Measurements from ENCODE around the gene ADH5. TPM values are rescaled to one million over a fixed set of nuclear protein-coding genes. Genes with fewer than 3 reads are reported as not detected.

ADH5 gene
- total and polyA plus RNA-seq, 2 of the 8 experiments (the other 6 are each of a cell fraction or from before 2014, with no cell fraction given), result 223 to 327 TPM

GRCh38 chr4:99067617-99068016, 21.0 kb downstream of the ADH5 start:
- Histone ChIP-seq H3K27ac (ENCODE audit: low read depth, low read length) (no peak overlapping the region), H3K9me3 (ENCODE audit: insufficient read depth in 2 of 2, low read depth in 1 of 2, low read length in 1 of 2) (no peaks in the 10 kb centered on the region), H3K9ac (replicated peaks in 1 of 4; ENCODE audit: extremely low read depth in 1 of 4, low read depth in 3 of 4, low read length in 3 of 4) (no peak overlapping the region), H2AK5ac (ENCODE audit: low read depth, low read length) (no peak overlapping the region), H3K4ac (replicated peaks; ENCODE audit: insufficient read length, low read depth, low read length) (no peak overlapping the region), H3K23me2 (ENCODE audit: low read depth, low read length) (no peaks in the 10 kb centered on the region), H3K27me3 (replicated peaks in 1 of 4; ENCODE audit: control insufficient read depth in 3 of 4, extremely low read depth in 1 of 4, insufficient read depth in 3 of 4, low read length in 3 of 4) (no peaks in the 10 kb centered on the region), H3K23ac (ENCODE audit: insufficient read length) (no peak overlapping the region), H4K20me1 (replicated peaks in 1 of 2; ENCODE audit: control insufficient read depth in 1 of 2, insufficient read depth in 2 of 2, low read length in 2 of 2) (peaks cover 0 to 1% of the 10 kb centered on the region in 2 experiments), H4K91ac (replicated peaks; ENCODE audit: insufficient read length, low read length) (no peak overlapping the region), H3K36me3 (ENCODE audit: control insufficient read depth in 2 of 4, insufficient read depth in 4 of 4, low read length in 3 of 4) (peaks cover 4 to 24% (median 14%) of the 10 kb centered on the region in 4 experiments; a peak in 7 of 8 replicates), H3K79me2 (ENCODE audit: control insufficient read depth in 1 of 2, insufficient read depth in 2 of 2, low read length in 2 of 2) (no peaks in the 10 kb centered on the region), H2BK5ac (ENCODE audit: low read depth, low read length) (no peak overlapping the region), H2BK20ac (ENCODE audit: low read length) (no peak overlapping the region), H2BK12ac (ENCODE audit: low read depth, low read length) (no peak overlapping the region), H3K4me1 (replicated peaks in 1 of 4; ENCODE audit: control insufficient read depth in 3 of 4, insufficient read depth in 4 of 4, low read length in 3 of 4) (no peaks in the 10 kb centered on the region), H4K5ac (ENCODE audit: insufficient read length, low read depth, low read length) (no peak overlapping the region), H3K14ac (ENCODE audit: insufficient read length) (no peak overlapping the region), H4K8ac (ENCODE audit: extremely low read depth, insufficient read depth, low read length) (no peak overlapping the region), H2BK120ac (replicated peaks; ENCODE audit: low read depth, low read length) (no peak overlapping the region), H3K4me3 (ENCODE audit: extremely low read depth in 1 of 4, insufficient read depth in 2 of 4, low read depth in 3 of 4, low read length in 4 of 4) (no peak overlapping the region), H2AFZ (ENCODE audit: low read length) (no peak overlapping the region), H3K4me2 (ENCODE audit: insufficient read depth in 1 of 2, low read depth in 2 of 2, low read length in 2 of 2) (no peak overlapping the region), H3K56ac (replicated peaks; ENCODE audit: insufficient read length, low read depth, low read length) (no peak overlapping the region), H2BK15ac (ENCODE audit: low read length) (no peak overlapping the region), H3K18ac (ENCODE audit: extremely low read depth, low read length) (no peak overlapping the region), H3K79me1 (ENCODE audit: low read depth, low read length) (no peaks in the 10 kb centered on the region)
- POLR2A ChIA-PET (ENCODE audit: partially characterized antibody), result interaction anchor here (0.8 to 4.0 kb wide), 8 partner anchors 9 to 503 kb away, joined by 3 to 17 read pairs (median 5); partner anchors contain the start of gene ADH5
- 83% methylated on average over 1 of the region's 1 CpG; no CpG with 5 or more reads in 1 of the 2 experiments for WGBS, 2 experiments (ENCODE audit: extremely low coverage in 1 of 2, insufficient coverage in 1 of 2, insufficient read length in 1 of 2, insufficient replicate concordance in 2 of 2, low coverage in 1 of 2, low lambda C conversion rate in 2 of 2, missing lambda C conversion rate in 1 of 2)
- DNase-seq (ENCODE audit: low read depth in 1 of 2, low spot score in 2 of 2), result no peak
- FAIRE-seq, result no peak
- CTCF ChIA-PET (ENCODE audit: partially characterized antibody), result interaction anchor here (1.0 to 4.3 kb wide), 3 partner anchors 10 to 321 kb away, joined by 3 to 33 read pairs (median 4); no protein-coding TSS in a partner anchor
- TF ChIP-seq SRF (IDR thresholded peaks at IDR 0.05; ENCODE audit: low read depth, low read length), result no peak
- TF ChIP-seq SP2 (IDR thresholded peaks at IDR 0.05; ENCODE audit: low read length), result no peak
- TF ChIP-seq, protein P1, sequence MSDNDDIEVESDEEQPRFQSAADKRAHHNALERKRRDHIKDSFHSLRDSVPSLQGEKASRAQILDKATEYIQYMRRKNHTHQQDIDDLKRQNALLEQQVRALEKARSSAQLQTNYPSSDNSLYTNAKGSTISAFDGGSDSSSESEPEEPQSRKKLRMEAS (IDR thresholded peaks at IDR 0.05), result no peak
- TF ChIP-seq SIX5 (IDR thresholded peaks at IDR 0.05; ENCODE audit: low read depth, low read length), result no peak
- no peak for TF ChIP-seq GTF2F1 (IDR thresholded peaks at IDR 0.05; ENCODE audit: borderline replicate concordance, low read depth, low read length)
- TF ChIP-seq BCL11A (IDR thresholded peaks at IDR 0.05; ENCODE audit: low read depth in 2 of 2, low read length in 2 of 2), result no peak
- TF ChIP-seq JUND (IDR thresholded peaks at IDR 0.05; ENCODE audit: low read length), result no peak
- TF ChIP-seq NRF1 (IDR thresholded peaks at IDR 0.05; ENCODE audit: low read depth, low read length), result no peak
- no peak for TF ChIP-seq ASH2L (IDR thresholded peaks at IDR 0.05; ENCODE audit: low read length)
- TF ChIP-seq SP4 (IDR thresholded peaks at IDR 0.05; ENCODE audit: low read length), result no peak
- TF ChIP-seq SIN3A (conservative IDR thresholded peaks at IDR 0.05 in 1 of 2, IDR thresholded peaks at IDR 0.05 in 1 of 2; ENCODE audit: low read depth in 1 of 2, low read length in 2 of 2), result no peak
- no peak for TF ChIP-seq CTCF (IDR thresholded peaks at IDR 0.05; ENCODE audit: control extremely low read depth in 1 of 3, insufficient read depth in 1 of 3, low read depth in 1 of 3, low read length in 3 of 3)
